SK-N-SH (cell line): ENCODE results near the gene CD300E. TPM values are rescaled to one million over a fixed set of nuclear protein-coding genes. Genes with fewer than 3 reads are reported as not detected.

ENCODE experiments used
- CTCF ChIA-PET: fragments of 300-600, 350-600 bp; formaldehyde crosslinking; extraction: SDS; loops from one replicate; lab custom pipeline; 2021; lab: Yijun Ruan, JAX
- POLR2A ChIA-PET: fragments of 350-600 bp; sonication (Branson Sonifier 250); formaldehyde crosslinking; extraction: SDS; loops from one replicate; lab custom pipeline; 2020; ENCODE audit warnings: antibody characterized with exemption, inconsistent platforms; lab: Yijun Ruan, JAX
- DNase-seq: peaks from one replicate; pipeline ENCODE4 v3.0.0; 2012
- H2AFZ ChIP-seq: fragments of 200-600 bp; sonication (generic); 2 replicates; pipeline ENCODE4 v1.8.1; 2016; ENCODE audit warnings: antibody characterized with exemption, mild to moderate bottlenecking, low read depth
- H3F3A ChIP-seq: fragments of 200-600 bp; sonication (generic); replicated peaks from 2 replicates; pipeline ENCODE3; 2016; ENCODE audit warnings: antibody characterized with exemption, mild to moderate bottlenecking; ENCODE audit not compliant: insufficient read depth
- H3K27ac ChIP-seq, 2 experiments: fragments of 200-500 bp in 1 of 2; fragments of 200-600 bp in 1 of 2; sonication (Bioruptor generic) in 1 of 2; sonication (generic), shearing (Covaris generic) in 1 of 2; 2 replicates each; pipeline versions ENCODE4 v1.5.1 to v1.6.1; 2014 to 2016; ENCODE audit warnings: low read depth in 2 of 2, inconsistent platforms in 1 of 2, low read length in 1 of 2, mild to moderate bottlenecking in 1 of 2, mixed read lengths in 1 of 2
- H3K27me3 ChIP-seq: fragments of 200-600 bp; sonication (generic), shearing (Covaris generic); 2 replicates; pipeline ENCODE4 v1.6.1; 2016; ENCODE audit warnings: mixed run types; ENCODE audit not compliant: insufficient read depth
- H3K36me3 ChIP-seq, 2 experiments: fragments of 200-500 bp in 1 of 2; fragments of 200-600 bp in 1 of 2; sonication (Bioruptor generic) in 1 of 2; sonication (generic) in 1 of 2; replicated peaks in 1 of 2; 2 replicates each; pipeline versions ENCODE3 to v1.5.1; 2014 to 2016; ENCODE audit warnings: low read length in 1 of 2, mild to moderate bottlenecking in 1 of 2; ENCODE audit not compliant: insufficient read depth in 2 of 2, control insufficient read depth in 1 of 2
- H3K4me1 ChIP-seq, 2 experiments: fragments of 200-500 bp in 1 of 2; fragments of 200-600 bp in 1 of 2; sonication (Bioruptor generic) in 1 of 2; sonication (generic), shearing (Covaris generic) in 1 of 2; 2 replicates each; pipeline versions ENCODE4 v1.5.1 to v1.6.1; 2014 to 2016; ENCODE audit warnings: low read depth in 1 of 2, low read length in 1 of 2, mixed run types in 1 of 2; ENCODE audit not compliant: insufficient read depth in 2 of 2, control insufficient read depth in 1 of 2
- H3K4me2 ChIP-seq: fragments of 200-600 bp; sonication (generic), shearing (Covaris generic); 2 replicates; pipeline ENCODE4 v1.6.1; 2017; ENCODE audit warnings: mixed run types
- H3K4me3 ChIP-seq, 2 experiments: fragments of 200-500 bp in 1 of 2; fragments of 200-600 bp in 1 of 2; sonication (Bioruptor generic) in 1 of 2; sonication (generic), shearing (Covaris generic) in 1 of 2; 2 replicates each; pipeline versions ENCODE4 v1.5.1 to v1.8.1; 2014 to 2016; ENCODE audit warnings: low read depth in 2 of 2, inconsistent platforms in 1 of 2, low read length in 1 of 2, mild to moderate bottlenecking in 1 of 2, mixed read lengths in 1 of 2, moderate library complexity in 1 of 2
- H3K79me2 ChIP-seq: fragments of 200-600 bp; sonication (generic); 2 replicates; pipeline ENCODE4 v1.8.1; 2017; ENCODE audit warnings: mild to moderate bottlenecking; ENCODE audit not compliant: insufficient read depth
- H3K9ac ChIP-seq: fragments of 200-600 bp; sonication (generic); 2 replicates; pipeline ENCODE4 v1.6.1; 2017; ENCODE audit warnings: mixed run types
- H3K9me2 ChIP-seq: fragments of 200-600 bp; sonication (generic); 2 replicates; pipeline ENCODE4 v1.6.1; 2017; ENCODE audit warnings: mixed run types
- H3K9me3 ChIP-seq: fragments of 200-600 bp; sonication (generic); 2 replicates; pipeline ENCODE4 v1.6.1; 2017; ENCODE audit warnings: mixed run types, mild to moderate bottlenecking, moderate library complexity
- H4K20me1 ChIP-seq: fragments of 200-600 bp; sonication (generic); 2 replicates; pipeline ENCODE4 v1.6.1; 2017; ENCODE audit warnings: mild to moderate bottlenecking, mixed run types; ENCODE audit not compliant: insufficient read depth
- CHD2 ChIP-seq: fragments of 150-350 bp; IDR thresholded peaks from 2 replicates; pipeline ENCODE4 v1.6.1; 2018; ENCODE audit warnings: low read length; ENCODE audit not compliant: partially characterized antibody
- ELF1 ChIP-seq: IDR thresholded peaks from 2 replicates; pipeline ENCODE4 v1.4.0; 2012
- EP300 ChIP-seq, 2 experiments: IDR thresholded peaks; 2 replicates each; pipeline versions ENCODE4 v1.4.0 to v1.6.1; 2012; ENCODE audit warnings: borderline replicate concordance in 1 of 2, low read depth in 1 of 2, low read length in 1 of 2
- FOXM1 ChIP-seq: IDR thresholded peaks from 2 replicates; pipeline ENCODE4 v1.4.0; 2012; ENCODE audit warnings: low read depth, mild to moderate bottlenecking
- NRF1 ChIP-seq: IDR thresholded peaks from 2 replicates; pipeline ENCODE4 v1.6.1; 2012; ENCODE audit warnings: low read depth, mild to moderate bottlenecking, low read length
- RAD21 ChIP-seq: IDR thresholded peaks from 2 replicates; pipeline ENCODE4 v1.6.1; 2012; ENCODE audit warnings: mild to moderate bottlenecking, low read length
- RFX5 ChIP-seq: IDR thresholded peaks from 2 replicates; pipeline ENCODE4 v1.6.1; 2012; ENCODE audit warnings: mild to moderate bottlenecking, improper control_type of control experiment, low read length
- RXRA ChIP-seq: IDR thresholded peaks from 2 replicates; pipeline ENCODE4 v1.4.0; 2012; ENCODE audit warnings: low read depth, mild to moderate bottlenecking, borderline replicate concordance
- SIN3A ChIP-seq: IDR thresholded peaks from 2 replicates; pipeline ENCODE4 v1.6.1; 2012; ENCODE audit warnings: low read depth, mild to moderate bottlenecking, low read length, moderate library complexity, borderline replicate concordance
- SMC3 ChIP-seq: IDR thresholded peaks from 2 replicates; pipeline ENCODE4 v1.6.1; 2012; ENCODE audit warnings: low read depth, low read length, improper control_type of control experiment
- TAF1 ChIP-seq: IDR thresholded peaks from 2 replicates; pipeline ENCODE4 v1.6.1; 2012; ENCODE audit warnings: low read depth, mild to moderate bottlenecking, low read length, moderate library complexity, borderline replicate concordance
- TCF12 ChIP-seq: IDR thresholded peaks from 2 replicates; pipeline ENCODE4 v1.4.0; 2012
- WGBS: methylation state at CpG from one replicate; pipeline ENCODE4 v1.1.6; 2017; ENCODE audit warnings: low lambda C conversion rate; 5-methylcytosine and 5-hydroxymethylcytosine counted together
- polyA plus RNA-seq, 3 experiments: library from polyadenylated mRNA; depleted of rRNA; stranded (reverse); fragments of >200 nt; gene quantifications; 2 replicates each; pipeline ENCODE4 v1.2.3, GENCODE V29; 2012
- TF ChIP-seq, protein P1 (sequence below): IDR thresholded peaks from 2 replicates; pipeline ENCODE4 v1.4.0; 2012; ENCODE audit warnings: low read depth, borderline replicate concordance
- TF ChIP-seq, protein P2 (sequence below): IDR thresholded peaks from 2 replicates; pipeline ENCODE4; 2012
- TF ChIP-seq, protein P3 (sequence below): IDR thresholded peaks from 2 replicates; pipeline ENCODE4 v1.6.1; 2012; ENCODE audit warnings: mild to moderate bottlenecking, low read depth, low read length, moderate library complexity

Gene CD300E
- polyA plus RNA-seq, 1 of the 3 experiments (the other 2 are of a cell fraction), result not detected

DNA sequence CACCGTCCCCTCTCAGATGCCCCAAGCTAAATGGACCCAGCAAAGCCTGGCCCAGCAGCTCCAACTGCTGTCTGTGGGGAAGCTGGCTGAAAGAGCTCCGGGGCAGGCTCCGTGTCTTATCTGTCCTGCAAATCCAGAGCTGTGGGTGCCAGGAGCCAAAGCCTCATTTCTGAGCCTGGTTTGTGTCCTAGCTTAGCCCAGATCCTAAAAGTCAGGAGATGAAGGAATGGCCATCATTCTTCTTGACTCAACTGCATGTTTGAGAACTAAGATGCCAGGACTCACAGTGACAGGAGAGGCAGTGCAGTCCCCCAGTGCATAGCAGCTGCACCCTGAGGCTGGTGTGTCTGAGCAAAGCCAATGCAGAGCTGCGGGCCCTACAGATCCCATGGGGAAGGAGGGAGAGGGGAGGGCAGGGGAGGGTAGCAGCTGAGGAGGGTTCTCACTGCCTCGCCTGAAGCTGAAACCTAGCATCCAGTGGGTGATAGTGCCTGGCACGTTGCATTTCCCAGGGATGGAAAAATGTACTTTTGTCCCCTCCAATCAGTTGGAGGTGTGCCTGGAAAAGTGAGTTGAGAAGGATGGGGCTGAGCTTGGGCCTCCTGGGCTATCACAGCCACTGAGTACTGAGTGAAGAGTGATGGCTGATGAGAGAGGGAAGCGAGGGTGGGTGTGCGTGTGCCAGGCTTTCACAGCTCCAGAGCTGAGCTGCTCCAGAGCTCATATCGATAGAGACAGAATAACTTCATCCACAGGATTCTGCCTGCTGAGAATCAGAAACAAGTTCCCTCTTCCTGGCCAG, 24.5 kb upstream of the CD300E start (continued):
- TF ChIP-seq, protein P1, sequence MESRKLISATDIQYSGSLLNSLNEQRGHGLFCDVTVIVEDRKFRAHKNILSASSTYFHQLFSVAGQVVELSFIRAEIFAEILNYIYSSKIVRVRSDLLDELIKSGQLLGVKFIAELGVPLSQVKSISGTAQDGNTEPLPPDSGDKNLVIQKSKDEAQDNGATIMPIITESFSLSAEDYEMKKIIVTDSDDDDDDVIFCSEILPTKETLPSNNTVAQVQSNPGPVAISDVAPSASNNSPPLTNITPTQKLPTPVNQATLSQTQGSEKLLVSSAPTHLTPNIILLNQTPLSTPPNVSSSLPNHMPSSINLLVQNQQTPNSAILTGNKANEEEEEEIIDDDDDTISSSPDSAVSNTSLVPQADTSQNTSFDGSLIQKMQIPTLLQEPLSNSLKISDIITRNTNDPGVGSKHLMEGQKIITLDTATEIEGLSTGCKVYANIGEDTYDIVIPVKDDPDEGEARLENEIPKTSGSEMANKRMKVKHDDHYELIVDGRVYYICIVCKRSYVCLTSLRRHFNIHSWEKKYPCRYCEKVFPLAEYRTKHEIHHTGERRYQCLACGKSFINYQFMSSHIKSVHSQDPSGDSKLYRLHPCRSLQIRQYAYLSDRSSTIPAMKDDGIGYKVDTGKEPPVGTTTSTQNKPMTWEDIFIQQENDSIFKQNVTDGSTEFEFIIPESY, result no peak
- peak in 1 of 2 experiments; percentile 60; a peak in 1 of 4 replicates for TF ChIP-seq EP300 (IDR thresholded peaks at IDR 0.05; ENCODE audit: borderline replicate concordance in 1 of 2, low read depth in 1 of 2, low read length in 1 of 2)
- TF ChIP-seq, protein P2, sequence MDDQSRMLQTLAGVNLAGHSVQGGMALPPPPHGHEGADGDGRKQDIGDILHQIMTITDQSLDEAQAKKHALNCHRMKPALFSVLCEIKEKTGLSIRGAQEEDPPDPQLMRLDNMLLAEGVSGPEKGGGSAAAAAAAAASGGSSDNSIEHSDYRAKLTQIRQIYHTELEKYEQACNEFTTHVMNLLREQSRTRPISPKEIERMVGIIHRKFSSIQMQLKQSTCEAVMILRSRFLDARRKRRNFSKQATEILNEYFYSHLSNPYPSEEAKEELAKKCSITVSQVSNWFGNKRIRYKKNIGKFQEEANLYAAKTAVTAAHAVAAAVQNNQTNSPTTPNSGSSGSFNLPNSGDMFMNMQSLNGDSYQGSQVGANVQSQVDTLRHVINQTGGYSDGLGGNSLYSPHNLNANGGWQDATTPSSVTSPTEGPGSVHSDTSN, result no peak
- no peak for TF ChIP-seq NRF1
- TF ChIP-seq CHD2, result peak; percentile 34
- TF ChIP-seq RAD21, result no peak
- no peak for TF ChIP-seq RFX5
- TF ChIP-seq TAF1, result no peak
- no peak for TF ChIP-seq SIN3A
- no peak for TF ChIP-seq SMC3
- TF ChIP-seq, protein P3, sequence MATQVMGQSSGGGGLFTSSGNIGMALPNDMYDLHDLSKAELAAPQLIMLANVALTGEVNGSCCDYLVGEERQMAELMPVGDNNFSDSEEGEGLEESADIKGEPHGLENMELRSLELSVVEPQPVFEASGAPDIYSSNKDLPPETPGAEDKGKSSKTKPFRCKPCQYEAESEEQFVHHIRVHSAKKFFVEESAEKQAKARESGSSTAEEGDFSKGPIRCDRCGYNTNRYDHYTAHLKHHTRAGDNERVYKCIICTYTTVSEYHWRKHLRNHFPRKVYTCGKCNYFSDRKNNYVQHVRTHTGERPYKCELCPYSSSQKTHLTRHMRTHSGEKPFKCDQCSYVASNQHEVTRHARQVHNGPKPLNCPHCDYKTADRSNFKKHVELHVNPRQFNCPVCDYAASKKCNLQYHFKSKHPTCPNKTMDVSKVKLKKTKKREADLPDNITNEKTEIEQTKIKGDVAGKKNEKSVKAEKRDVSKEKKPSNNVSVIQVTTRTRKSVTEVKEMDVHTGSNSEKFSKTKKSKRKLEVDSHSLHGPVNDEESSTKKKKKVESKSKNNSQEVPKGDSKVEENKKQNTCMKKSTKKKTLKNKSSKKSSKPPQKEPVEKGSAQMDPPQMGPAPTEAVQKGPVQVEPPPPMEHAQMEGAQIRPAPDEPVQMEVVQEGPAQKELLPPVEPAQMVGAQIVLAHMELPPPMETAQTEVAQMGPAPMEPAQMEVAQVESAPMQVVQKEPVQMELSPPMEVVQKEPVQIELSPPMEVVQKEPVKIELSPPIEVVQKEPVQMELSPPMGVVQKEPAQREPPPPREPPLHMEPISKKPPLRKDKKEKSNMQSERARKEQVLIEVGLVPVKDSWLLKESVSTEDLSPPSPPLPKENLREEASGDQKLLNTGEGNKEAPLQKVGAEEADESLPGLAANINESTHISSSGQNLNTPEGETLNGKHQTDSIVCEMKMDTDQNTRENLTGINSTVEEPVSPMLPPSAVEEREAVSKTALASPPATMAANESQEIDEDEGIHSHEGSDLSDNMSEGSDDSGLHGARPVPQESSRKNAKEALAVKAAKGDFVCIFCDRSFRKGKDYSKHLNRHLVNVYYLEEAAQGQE, result no peak
- TF ChIP-seq ELF1, result no peak
- no peak for TF ChIP-seq RXRA
- TF ChIP-seq TCF12, result no peak
- TF ChIP-seq FOXM1, result no peak

DNA sequence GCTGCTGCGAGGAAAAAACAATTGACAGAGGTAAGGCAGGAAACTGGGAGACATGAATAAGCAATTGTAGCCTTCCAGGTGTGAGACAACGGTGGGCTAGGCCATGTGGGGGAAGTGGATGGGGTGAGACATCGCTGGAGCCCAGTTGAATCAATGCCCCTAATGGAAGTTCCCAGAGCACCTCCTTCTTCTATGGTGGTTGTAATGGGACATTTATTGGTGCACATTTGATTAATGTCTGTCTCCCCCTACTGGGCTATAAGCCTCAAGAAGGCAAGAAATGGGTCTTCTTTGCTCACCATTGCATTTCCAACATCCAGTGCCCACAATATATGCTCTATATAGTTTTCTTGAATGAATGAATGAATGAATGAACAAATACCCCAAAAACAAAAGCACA, 22.7 kb upstream of the CD300E start:
- Histone ChIP-seq H3K4me1 (peaks cover 0 to 20% of the 10 kb centered on the region in 2 experiments; a peak in 1 of 4 replicates), H3K4me2 (no peak overlapping the region), H3K79me2 (no peaks in the 10 kb centered on the region), H3K27ac (no peak overlapping the region), H3K27me3 (no peaks in the 10 kb centered on the region), H4K20me1 (no peaks in the 10 kb centered on the region), H2AFZ (no peak overlapping the region), H3K9me2 (no peaks in the 10 kb centered on the region), H3K36me3 (no peaks in the 10 kb centered on the region), H3K9ac (no peak overlapping the region), H3K9me3 (no peaks in the 10 kb centered on the region), H3K4me3 (no peak overlapping the region; a peak in 1 of 4 replicates), H3F3A (no peaks in the 10 kb centered on the region)
- CTCF ChIA-PET, result no interaction called here
- POLR2A ChIA-PET, result no interaction called here
- WGBS, result 28% methylated on average over 3 of the region's 3 CpGs
- TF ChIP-seq RAD21 (peak; percentile 28; the same call in 1 of the 2 replicates), CHD2 (no peak), ELF1 (no peak)
- peak; percentile 39 for DNase-seq
